ENCODE measurements around the gene HRAS.

HRAS gene

DNA sequence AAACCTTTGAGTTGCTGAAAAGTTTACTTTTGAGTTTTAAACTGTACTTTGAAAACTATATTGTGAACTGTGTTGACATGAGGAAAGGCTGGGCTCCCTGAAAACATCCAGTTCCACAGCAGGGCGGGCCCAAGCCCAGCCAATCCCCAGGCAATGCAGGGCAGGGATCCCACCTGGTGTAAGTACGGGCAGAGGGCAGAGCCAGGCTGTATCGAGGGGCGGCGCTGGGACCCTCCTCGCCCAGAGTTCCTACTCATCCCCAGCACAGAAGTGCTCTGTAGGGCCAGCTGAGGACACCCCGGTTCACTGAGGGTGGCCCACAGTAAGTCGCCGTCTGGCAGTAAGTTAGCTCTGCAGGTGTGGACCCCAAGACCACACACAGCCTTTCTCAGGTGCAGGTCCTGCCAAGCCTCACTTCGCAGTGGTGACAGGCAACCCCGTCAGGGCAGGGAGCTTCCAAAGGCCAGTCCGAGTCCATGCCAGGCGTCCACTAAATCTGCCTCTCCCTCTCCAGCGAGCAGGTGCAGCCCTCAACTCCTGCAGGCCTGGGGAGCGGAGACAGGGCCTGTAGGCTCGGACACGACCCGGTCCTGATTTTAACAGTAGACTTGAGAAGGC is 31.7 kb upstream of the HRAS start:
- DNase-seq (ENCODE audit: low read depth in 2 of 2): no peak

DNA sequence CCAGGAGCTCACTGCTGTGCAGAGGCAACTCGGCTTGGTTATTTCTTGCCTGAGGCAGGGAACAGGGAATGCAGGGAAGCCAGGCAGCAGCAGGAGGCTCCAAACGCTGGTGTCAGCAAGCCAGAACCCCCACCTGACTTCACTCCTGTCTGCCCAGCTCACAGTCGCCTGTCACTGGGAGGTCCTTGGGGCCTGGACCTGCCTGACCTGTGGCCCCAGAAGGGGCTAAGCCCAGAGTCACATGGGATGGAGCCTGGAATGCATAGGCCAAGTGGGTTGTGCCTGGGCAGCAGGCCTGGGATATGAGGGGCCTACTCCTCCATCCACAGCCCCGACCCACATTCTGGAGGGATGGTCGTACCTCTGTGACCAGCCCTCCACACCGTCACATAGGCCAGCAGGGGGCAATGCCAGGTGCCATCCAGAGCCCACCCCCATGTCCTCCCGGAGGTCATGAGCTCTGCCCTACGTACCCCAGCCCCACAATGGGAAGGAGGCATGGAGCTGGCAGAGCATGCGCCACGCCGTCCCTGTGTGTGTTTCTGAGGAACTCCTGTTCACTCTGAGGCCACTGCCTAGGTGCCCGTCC is 30.6 kb upstream of the HRAS start:
- DNase-seq (ENCODE audit: low read depth in 2 of 2): no peak

DNA sequence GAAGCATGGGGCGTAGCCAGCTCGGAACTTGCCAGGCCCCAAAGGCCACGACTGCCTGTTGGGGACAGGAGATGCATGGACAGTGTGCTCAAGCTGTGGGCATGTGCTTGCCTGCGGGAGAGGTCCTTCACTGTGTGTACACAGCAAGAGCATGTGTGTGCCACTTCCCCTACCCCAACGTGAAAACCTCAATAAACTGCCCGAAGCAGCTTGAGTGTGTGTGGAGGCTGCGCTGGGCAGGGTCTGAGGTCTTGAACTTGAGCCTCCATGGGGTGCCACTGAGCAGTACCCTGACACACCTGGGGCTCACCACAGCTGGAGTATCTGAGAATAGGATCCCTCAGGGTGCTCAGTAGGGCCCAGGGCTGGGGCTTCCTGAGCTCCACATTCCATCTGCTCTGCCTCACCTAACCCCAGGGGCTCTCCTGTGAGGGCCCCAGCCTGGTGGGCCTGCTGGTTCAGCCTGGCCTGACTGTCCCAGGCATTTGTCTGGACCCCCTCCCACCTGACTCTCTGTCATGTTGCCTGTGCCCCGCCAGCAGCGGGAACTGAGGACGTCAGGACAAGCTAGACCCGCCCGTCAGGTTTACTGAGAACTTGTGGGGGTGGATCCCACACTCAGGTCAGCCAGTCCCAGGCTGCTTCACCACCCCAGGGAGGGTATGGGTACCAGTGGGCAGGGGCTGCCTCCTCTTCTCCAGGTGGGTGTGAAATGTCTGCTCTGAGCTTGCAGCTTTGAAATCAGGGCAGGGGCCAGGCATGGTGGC is 28.6 kb upstream of the HRAS start:
- DNase-seq (ENCODE audit: low read depth in 2 of 2): no peak

DNA sequence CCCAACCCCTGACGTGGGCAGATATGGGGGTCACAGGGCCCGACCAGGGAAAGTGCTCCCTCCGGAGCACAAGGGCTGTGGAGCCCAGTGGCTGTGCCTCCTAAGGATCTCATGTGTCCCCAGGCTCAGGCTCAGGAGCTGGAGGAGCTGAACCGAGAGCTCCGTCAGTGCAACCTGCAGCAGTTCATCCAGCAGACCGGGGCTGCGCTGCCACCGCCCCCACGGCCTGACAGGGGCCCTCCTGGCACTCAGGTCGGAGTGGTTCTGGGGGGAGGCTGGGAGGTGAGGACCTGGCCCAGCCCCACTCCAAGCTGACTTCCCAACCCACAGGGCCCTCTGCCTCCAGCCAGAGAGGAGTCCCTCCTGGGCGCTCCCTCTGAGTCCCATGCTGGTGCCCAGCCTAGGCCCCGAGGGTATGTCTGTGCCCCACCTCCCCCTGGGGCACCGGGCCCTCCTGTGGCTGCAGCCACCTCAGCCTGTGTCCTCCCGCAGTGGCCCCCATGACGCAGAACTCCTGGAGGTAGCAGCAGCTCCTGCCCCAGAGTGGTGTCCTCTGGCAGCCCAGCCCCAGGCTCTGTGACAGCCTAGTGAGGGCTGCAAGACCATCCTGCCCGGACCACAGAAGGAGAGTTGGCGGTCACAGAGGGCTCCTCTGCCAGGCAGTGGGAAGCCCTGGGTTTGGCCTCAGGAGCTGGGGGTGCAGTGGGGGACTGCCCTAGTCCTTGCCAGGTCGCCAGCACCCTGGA is 27.9 kb upstream of the HRAS start:
- DNase-seq (ENCODE audit: low read depth in 2 of 2): no peak

DNA sequence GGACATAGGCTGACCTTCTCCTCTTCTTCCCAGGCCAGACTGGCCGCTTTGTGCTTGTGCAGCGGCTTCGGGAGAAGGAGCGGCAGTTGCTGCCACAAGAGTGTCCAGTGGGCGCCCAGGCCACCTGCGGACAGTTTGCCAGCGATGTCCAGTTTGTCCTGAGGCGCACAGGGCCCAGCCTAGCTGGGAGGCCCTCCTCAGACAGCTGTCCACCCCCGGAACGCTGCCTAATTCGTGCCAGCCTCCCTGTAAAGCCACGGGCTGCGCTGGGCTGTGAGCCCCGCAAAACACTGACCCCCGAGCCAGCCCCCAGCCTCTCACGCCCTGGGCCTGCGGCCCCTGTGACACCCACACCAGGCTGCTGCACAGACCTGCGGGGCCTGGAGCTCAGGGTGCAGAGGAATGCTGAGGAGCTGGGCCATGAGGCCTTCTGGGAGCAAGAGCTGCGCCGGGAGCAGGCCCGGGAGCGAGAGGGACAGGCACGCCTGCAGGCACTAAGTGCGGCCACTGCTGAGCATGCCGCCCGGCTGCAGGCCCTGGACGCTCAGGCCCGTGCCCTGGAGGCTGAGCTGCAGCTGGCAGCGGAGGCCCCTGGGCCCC is 26.8 kb upstream of the HRAS start:
- DNase-seq (ENCODE audit: low read depth in 2 of 2): no peak

DNA sequence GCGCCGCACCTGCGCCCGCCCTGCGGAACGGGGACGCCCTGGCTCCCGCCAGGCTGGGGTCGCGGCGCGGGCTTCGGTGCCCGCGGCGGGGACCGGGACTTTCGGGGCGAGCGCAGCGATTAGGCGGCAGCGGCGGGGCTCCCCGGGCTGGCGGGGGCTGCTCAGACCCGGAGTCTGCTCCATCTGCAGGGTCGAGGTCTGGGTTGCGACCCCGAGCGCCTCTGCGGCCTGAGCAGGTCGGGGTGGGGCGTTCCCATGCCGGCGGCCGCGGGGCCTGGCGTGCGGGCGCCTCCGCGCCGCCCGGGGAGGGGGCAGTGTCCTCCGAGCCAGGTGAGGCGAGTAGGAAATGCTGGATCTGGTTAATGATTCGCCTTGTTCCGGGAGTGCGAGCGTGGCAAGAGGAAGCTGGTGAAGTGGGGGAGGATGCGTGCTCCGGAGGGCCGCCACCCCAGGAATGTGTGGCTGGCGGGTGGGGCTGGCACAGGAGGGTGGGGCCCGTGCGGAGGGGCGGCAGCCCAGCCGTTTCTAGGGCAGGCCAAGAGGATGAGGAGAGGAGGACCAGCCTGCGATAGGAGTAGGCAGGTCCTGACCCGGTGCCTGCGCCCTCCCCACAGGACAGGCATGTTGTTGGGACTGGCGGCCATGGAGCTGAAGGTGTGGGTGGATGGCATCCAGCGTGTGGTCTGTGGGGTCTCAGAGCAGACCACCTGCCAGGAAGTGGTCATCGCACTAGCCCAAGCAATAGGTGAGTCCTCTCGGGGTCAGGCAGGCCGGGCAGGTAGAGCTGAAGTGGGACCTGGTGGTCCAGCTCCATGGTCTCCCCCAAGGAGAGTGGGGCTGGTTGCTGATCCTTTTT is 26.0 kb upstream of the HRAS start:
- no peak for DNase-seq (ENCODE audit: low read depth in 2 of 2)

DNA sequence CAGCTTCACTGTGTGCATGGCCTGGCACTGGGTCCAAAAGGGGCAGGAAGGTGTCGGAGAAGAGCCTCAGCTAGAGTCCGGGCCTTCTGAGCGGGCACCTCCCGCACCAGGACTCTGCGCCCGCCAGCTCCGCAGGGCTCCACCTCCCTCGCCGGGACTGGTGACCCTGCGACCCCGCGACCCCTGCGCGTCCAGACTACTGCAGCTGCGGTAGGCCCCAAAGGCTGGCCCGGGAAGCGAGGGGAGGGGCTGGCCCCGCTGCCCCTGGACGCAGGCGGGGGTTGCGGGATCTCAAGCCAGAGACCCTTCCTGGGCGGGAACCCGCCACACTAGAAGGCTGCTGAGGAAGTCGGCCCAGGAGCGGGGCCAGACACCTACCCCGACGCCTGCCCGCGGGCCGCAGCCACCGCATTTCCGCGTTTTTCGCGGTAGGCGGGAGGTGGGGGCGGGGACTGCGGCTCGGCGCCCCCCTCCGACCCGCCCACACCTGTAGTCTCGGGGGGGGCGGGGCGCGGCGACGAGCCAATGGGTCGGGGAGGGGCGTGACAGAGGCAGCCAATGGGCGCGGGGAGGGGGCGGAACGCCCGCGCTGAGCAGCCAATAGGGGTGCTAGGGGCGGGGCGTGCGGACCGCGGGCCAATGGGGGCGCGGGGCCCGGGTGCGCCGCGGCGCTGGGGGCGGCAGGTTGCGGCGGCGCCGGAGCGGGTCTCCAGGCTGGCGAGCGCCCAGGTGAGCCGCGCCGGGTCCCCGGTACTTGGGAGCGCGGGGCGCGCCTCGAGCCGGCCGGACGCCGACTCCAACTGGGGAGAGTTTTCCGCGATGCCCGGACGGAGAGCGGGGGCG is 25.1 kb upstream of the HRAS start, which contains the start of the genes LMNTD2 and RASSF7:
LMNTD2 (minus strand) TSS at position 434 of the 843 bp plus-strand sequence; CDS start at position 412, 22 bp downstream.
RASSF7 (plus strand) TSS at position 666 of the 843 bp plus-strand sequence. CDS start 799 bp downstream, outside the sequence.
- DNase-seq (ENCODE audit: low read depth in 2 of 2): peak; percentile 89 to 93

DNA sequence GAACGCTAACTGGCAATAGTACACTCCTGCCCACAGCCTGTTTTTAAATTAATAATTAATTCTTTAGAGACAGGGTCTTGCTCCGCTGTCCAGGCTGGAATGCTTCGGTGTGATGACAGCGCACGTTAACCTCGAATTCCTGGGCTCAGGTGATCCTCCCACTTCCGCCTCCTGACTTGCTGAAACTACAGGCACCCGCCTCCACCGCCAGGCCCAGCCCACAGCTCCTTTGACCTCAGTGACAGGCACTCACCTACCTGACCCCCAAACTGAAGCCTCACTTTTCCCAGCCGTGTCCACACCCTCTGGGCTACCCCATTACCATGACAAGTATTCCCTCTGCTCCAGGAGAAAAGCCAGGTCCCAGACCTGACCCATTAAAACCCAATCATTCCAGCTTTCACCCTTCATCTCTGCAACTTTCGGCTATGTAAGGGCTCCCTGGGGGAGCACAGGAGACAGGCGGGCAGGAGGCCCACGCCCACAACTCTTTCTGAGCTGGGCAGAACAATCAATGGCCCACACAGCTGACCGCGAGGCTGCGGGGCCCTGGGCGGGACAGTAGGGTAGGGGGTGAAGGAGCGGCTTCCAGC is 24.4 kb upstream of the HRAS start:
- no peak for DNase-seq (ENCODE audit: low read depth in 2 of 2)

DNA sequence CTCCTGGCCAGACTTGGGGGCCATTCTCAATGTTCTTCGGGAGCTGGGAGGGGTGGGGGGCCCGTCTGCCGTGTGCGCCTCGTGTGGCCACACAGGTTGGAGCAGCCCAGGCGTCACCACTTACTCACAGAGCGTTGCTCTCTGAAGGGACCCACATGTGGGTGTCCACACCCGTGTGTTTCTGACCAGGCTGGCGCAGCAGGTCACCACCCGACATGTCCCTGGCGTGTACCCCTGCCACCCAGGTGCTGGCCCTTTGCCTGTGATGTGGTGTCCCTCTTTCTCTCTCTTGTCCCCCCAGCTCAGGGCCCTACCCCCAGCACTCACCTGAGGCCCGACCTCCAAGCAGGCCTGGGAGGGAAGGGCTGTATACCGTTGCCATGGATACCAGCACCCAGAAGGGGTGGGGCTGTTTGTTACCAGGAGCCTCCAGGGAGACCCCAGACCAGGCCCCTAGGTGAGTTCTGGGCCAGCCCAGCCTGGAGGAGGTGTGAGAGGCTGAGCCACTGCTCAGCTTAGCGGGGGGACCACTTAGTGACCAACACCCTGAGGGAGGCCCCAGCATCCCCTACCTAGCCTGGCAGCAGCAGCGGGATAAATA is 23.7 kb upstream of the HRAS start:
- DNase-seq (ENCODE audit: low read depth in 2 of 2): no peak

DNA sequence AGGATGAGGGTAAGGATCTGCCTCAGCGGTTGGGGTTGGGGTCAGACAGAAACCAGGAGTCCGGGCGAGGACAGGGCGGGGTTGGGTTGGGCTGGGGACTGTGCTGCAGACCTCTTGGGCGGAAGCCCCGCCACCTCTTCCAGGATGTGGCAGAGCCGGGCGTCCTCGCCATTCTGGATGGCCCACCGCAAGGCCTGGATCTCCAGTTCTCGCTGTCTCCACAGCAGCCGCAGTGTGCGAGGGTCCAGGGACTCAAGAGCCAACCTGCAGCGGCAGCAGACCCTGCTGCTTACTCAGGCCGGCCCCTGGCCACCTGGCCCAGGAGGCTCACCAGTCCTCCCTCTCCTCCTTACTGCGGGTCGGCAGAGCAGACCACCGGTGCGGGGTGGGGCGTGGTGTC is 23.1 kb upstream of the HRAS start:
- DNase-seq (ENCODE audit: low read depth in 2 of 2): no peak

DNA sequence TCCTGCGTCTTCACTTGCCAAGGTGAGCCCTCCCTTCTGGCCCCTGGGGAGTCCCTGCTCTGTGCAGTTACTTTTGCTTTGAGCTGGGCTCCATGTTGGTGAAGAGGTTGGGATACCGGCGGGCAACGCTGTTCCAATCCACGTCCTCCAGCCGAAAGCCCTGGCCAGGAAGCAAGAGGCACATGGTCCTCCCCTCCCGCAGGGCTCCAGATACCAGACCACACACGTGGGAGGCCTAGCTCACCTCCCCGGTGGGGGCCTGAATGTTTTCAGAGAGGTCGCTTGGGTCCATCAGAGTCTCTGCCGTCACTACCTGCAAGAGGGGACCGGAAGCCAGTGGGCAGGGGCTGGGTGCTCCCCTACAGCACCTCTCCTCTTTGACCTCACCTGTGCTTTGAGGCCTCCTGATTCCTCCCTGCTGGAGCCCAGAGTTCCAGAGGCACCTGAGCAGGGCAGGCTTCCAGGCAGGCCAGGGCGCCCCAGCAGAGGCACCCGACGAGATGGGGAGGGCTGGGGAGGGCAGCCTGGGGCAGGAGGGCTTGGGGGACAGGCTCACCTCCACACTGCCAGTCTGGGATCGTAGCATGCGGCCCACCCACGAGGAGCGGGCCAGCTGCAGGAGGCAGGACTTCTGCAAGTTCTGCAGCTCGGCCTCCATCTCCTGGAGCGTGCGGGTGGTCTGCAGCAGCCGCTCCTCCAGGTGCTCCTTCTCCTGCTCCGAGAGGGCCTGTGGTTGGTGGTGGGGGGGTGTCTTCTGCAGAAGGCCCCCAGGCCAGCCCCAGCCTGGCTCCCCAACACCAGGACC is 22.2 kb upstream of the HRAS start:
- DNase-seq (ENCODE audit: low read depth in 2 of 2): no peak

DNA sequence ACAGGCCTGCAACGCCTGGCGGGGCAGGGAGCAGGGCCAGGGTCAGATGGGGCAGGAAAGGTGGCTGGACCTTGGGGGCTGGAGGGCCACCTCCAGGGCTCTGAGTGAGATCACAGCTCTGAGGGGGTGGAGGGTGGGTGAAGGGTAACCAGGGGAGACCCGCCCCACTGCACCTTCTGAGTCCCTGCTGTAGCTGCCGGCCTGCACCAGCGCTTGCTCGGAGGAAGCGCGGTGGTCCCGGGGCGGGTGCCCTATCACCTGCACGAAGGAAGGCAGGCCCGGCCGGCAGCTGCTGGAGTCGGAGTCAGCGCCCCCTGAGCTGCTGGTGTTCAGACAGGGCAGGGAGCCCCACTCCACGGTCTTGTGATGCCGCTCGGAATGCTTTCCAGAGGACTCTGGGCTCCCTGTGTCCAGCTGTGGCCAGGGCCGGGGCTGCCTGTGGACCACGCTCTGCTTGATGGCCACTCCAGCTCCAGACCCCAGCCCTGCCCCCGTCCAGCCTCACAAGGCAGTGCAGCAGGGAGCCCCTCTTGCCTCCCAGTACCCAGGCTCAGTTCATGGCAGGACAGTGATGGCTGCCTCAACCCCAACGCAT is 21.4 kb upstream of the HRAS start:
- no peak for DNase-seq (ENCODE audit: low read depth in 2 of 2)

DNA sequence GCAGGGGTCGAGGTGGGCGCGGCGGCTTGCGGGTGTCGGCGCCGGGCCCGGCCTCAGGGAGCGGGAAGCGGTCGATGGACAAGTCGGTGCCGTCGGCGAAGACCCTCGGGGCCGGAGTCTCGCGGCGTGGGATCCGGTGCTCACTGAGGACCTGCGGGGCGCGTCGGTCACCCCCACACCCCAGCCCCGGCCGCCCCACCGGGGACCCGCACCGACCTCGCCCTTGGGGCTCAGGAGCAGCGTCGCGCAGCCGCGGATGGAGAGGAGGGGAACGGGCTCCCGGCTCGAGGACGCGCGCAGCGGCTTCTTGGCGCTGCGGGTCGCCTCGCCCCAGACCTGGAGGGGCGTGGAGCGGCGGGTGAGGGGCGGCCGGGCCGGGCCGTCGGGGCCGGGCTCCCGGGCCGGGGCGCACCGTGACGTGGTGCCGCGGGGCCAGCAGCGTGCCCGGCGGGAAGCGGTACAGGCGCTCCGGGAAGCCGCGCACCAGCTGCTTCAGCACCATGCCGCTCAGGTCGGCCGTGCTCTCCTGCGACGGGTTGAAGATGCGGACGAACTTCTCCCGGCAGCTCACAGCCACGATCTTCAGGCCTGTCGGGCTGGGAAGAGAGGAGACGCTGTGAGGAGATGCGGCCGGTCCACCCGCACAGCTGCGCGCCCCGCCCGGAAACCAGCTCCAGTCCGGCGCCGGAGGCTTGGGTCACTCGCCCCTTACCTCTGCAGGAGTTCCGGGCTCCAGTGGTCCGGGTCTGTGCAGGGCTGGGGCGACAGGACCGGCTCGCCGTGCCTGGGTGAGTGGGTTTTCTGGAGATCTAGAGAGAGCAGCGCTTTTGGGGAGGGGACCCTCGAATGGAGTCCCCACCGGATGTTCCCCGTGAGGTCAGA is 20.6 kb upstream of the HRAS start:
- DNase-seq (ENCODE audit: low read depth in 2 of 2): no peak

DNA sequence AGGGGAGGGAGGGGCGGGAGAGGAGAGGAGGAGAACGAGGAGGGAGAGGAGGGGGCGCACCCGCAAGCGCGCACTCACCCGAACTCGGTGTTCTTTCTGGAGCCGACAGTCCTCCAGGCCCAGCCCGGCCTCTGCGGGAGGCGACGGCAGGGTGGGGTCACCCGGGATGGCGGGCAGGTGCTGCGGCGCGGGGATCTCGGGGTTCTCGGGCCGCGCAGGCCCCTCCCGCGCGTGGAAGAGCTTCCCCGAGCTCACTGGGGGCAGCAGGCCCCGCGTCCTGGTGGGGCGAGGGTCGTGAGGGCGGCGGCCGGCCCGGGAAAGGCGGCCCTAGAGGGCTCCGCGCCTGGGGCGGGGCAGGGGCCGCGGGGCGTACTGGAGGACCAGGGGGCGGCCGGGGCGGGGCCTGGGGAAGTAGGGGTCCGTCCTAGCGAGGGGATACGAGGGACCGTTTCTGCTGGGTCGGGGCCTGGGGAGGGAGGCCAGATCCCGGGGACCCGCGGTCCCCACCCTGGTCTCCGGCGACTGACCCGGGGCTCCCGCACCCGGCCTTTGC is 19.9 kb upstream of the HRAS start:
- no peak for DNase-seq (ENCODE audit: low read depth in 2 of 2)

DNA sequence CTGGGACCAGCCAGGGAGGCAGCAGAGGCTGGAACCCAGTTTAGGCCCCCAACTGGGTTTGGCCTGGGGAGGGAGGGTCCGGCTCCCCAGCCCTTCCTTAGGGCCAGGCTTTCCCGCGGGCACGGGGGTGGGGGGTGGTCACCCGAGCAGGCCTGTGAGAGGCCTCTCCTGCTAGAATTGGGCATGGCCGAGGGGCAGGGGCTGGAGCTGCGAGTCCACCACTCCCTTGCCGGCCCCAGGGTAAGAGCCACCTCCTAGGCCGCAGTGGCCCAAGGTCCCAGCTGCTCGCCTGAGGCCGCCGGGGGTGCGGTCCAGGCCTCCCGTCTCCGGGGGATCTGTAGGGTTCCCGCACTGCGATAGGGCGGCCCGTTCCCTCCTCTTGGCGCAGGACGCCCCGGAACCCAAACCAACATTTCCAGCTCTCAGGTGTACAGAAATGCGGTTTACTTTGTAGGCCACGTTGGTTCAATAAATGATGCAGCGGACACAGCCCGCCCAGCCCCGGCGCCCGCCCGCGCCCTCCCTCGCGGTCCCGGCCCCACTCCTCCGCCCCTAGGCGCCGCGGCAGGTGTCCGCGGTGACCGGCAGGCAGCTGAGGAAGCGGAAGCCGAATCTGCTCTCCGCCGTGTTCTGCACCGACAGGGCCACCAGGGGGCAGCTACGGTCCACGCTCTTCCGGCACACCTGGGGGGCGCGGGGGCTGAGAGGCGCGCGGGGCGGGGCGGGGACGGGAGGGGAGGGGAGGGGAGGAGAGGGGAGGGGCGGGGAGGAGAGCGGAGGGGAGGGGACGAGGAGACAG is 19.3 kb upstream of the HRAS start:
- peak; percentile 49 to 50 for DNase-seq (ENCODE audit: low read depth in 2 of 2)

DNA sequence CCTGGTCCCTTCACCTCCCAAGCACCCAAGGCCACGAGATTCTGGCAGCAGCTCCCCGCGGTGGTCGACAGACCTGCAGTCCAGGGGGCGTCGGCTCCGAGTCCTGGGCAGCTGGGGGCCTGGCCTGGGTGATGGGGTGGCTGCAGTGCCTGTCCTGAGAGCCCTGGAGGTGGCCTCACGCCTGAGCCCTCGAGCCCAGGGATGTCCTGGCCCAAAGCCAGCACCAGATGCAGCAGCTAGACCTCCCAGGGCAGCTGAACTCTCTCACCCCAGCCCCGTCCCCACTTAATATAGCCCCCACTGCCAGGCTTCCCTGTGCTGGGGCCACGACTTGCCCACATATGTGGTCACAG is 18.6 kb upstream of the HRAS start:
- DNase-seq (ENCODE audit: low read depth in 2 of 2): no peak

Measured in activated CD8-positive, alpha-beta memory T cell treated with anti-CD3 and anti-CD28 coated beads for 4 hours (primary cell).